Fibroblast of lung (primary cell): ENCODE data around the gene BMP6. TPM values are rescaled to one million over a fixed set of nuclear protein-coding genes. Genes with fewer than 3 reads are reported as not detected.

ENCODE experiments used
- DNase-seq, 2 donors: peaks; one replicate each; pipeline versions ENCODE4 v3.0.0 to v3.0.0-alpha.2; 2010; ENCODE audit warnings: low read depth in 2 of 2
- H2AFZ ChIP-seq: 2 replicates; pipeline ENCODE4 v1.5.1; 2012; ENCODE audit warnings: low read length, control low read depth, inconsistent platforms
- H3K27ac ChIP-seq: 2 replicates; pipeline ENCODE4 v1.5.1; 2011; ENCODE audit warnings: low read length, control low read depth; ENCODE audit not compliant: insufficient read depth
- H3K27me3 ChIP-seq: 2 replicates; pipeline ENCODE4 v1.5.1; 2011; ENCODE audit warnings: mild to moderate bottlenecking, low read length; ENCODE audit not compliant: control insufficient read depth, insufficient read depth
- H3K36me3 ChIP-seq: 2 replicates; pipeline ENCODE4 v1.5.1; 2011; ENCODE audit warnings: low read length; ENCODE audit not compliant: control insufficient read depth, insufficient read depth
- H3K4me1 ChIP-seq: 2 replicates; pipeline ENCODE4 v1.5.1; 2011; ENCODE audit warnings: low read length; ENCODE audit not compliant: control insufficient read depth, insufficient read depth; ENCODE audit errors: extremely low read depth
- H3K4me2 ChIP-seq: 2 replicates; pipeline ENCODE4 v1.5.1; 2011; ENCODE audit warnings: low read length, control low read depth; ENCODE audit not compliant: insufficient read depth; ENCODE audit errors: extremely low read depth
- H3K4me3 ChIP-seq, 4 experiments: fragments of 200-600 bp in 1 of 4; sonication (generic) in 1 of 4; replicated peaks in 1 of 4; 2 replicates each; pipeline ENCODE4 v1.5.1; 2011 to 2016; ENCODE audit warnings: low read length in 4 of 4, low read depth in 3 of 4, mild to moderate bottlenecking in 3 of 4, control low read depth in 2 of 4, inconsistent platforms in 1 of 4, mixed read lengths in 1 of 4; ENCODE audit not compliant: insufficient read depth in 1 of 4; ENCODE audit errors: control extremely low read depth in 1 of 4
- H3K79me2 ChIP-seq: 2 replicates; pipeline ENCODE4 v1.5.1; 2012; ENCODE audit warnings: mild to moderate bottlenecking, low read length, inconsistent platforms; ENCODE audit not compliant: control insufficient read depth, insufficient read depth
- H3K9ac ChIP-seq: 2 replicates; pipeline ENCODE4 v1.5.1; 2011; ENCODE audit warnings: mild to moderate bottlenecking, low read length, control low read depth; ENCODE audit not compliant: insufficient read depth
- H3K9me3 ChIP-seq: 2 replicates; pipeline ENCODE4 v1.5.1; 2012; ENCODE audit warnings: low read depth, low read length; ENCODE audit not compliant: control insufficient read depth, insufficient read depth
- H4K20me1 ChIP-seq: 2 replicates; pipeline ENCODE4 v1.5.1; 2011; ENCODE audit warnings: low read length; ENCODE audit not compliant: control insufficient read depth, insufficient read depth; ENCODE audit errors: extremely low read depth
- EZH2 ChIP-seq: IDR thresholded peaks from 2 replicates; pipeline ENCODE4 v1.5.1; 2012; ENCODE audit warnings: low read length, control low read depth, mild to moderate bottlenecking; ENCODE audit errors: missing control alignments
- polyA plus RNA-seq, 2 donors: library from polyadenylated mRNA; depleted of rRNA in 1 of 2; stranded (reverse) in 1 of 2; unstranded in 1 of 2; fragments of >200 nt; gene quantifications; 2 replicates each; pipeline ENCODE4 v1.2.1, GENCODE V29; 2011 to 2012; ENCODE audit warnings: missing spikeins in 1 of 2
- total RNA-seq: library from RNA; depleted of rRNA; stranded (reverse); fragments of >200 nt; gene quantifications from 2 replicates; pipeline ENCODE4 v1.2.1, GENCODE V29; 2014
- TF ChIP-seq, protein P1 (sequence below), 2 donors: IDR thresholded peaks in 1 of 2; conservative IDR thresholded peaks in 1 of 2; 1 replicate in 1 of 2; 2 replicates in 1 of 2; pipeline ENCODE4 v1.5.1; 2011 to 2012; ENCODE audit warnings: low read length in 2 of 2, control low read depth in 1 of 2, inconsistent platforms in 1 of 2, low read depth in 1 of 2, mild to moderate bottlenecking in 1 of 2

The BMP6 gene
- total and polyA plus RNA-seq, 2 donors (not counting 1 experiment from before 2014, with no cell fraction given), result under 0.01 to 0.20 TPM

DNA sequence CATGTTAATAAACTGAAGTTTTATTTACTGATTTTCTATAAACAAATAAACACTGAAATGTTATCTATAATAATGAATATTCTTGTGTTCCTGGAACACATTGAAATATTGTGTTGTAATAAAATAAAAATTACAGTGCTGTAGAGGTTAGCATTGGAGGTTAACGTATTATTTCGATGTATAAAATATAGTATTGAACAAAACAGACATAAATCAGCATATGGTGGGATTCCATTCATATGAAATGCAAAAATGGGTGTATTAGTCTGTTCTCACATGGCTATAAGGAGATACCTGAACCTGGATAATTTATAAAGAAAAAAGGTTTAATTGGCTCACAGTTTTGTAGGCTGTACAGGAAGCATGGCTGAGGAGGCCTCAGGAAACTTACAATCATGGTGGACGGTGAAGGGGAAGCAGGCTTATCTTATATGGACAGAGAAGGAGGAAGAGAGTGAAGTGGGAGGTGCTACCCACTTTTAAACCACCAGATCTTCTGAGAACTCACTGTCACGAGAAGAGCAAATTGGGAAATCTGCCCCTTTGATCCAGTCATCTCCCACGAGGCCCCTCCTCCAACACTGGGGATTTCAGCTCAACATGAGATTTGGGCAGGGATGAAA is 24.6 kb upstream of the BMP6 start:
- Histone ChIP-seq H3K9me3 (no peaks in the 10 kb centered on the region), H3K36me3 (no peaks in the 10 kb centered on the region), H2AFZ (no peak overlapping the region), H3K4me3 (no peak overlapping the region), H3K27ac (no peak overlapping the region), H3K79me2 (no peaks in the 10 kb centered on the region), H3K4me1 (peaks cover 2% of the 10 kb centered on the region), H3K27me3 (no peaks in the 10 kb centered on the region), H4K20me1 (no peaks in the 10 kb centered on the region), H3K4me2 (no peak overlapping the region), H3K9ac (no peak overlapping the region)
- TF ChIP-seq, protein P1, sequence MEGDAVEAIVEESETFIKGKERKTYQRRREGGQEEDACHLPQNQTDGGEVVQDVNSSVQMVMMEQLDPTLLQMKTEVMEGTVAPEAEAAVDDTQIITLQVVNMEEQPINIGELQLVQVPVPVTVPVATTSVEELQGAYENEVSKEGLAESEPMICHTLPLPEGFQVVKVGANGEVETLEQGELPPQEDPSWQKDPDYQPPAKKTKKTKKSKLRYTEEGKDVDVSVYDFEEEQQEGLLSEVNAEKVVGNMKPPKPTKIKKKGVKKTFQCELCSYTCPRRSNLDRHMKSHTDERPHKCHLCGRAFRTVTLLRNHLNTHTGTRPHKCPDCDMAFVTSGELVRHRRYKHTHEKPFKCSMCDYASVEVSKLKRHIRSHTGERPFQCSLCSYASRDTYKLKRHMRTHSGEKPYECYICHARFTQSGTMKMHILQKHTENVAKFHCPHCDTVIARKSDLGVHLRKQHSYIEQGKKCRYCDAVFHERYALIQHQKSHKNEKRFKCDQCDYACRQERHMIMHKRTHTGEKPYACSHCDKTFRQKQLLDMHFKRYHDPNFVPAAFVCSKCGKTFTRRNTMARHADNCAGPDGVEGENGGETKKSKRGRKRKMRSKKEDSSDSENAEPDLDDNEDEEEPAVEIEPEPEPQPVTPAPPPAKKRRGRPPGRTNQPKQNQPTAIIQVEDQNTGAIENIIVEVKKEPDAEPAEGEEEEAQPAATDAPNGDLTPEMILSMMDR (conservative IDR thresholded peaks at IDR 0.05 in 1 of 2, IDR thresholded peaks at IDR 0.05 in 1 of 2; ENCODE audit: low read depth in 1 of 2, low read length in 2 of 2), result no peak
- TF ChIP-seq EZH2, result no peak
- no peak for DNase-seq

DNA sequence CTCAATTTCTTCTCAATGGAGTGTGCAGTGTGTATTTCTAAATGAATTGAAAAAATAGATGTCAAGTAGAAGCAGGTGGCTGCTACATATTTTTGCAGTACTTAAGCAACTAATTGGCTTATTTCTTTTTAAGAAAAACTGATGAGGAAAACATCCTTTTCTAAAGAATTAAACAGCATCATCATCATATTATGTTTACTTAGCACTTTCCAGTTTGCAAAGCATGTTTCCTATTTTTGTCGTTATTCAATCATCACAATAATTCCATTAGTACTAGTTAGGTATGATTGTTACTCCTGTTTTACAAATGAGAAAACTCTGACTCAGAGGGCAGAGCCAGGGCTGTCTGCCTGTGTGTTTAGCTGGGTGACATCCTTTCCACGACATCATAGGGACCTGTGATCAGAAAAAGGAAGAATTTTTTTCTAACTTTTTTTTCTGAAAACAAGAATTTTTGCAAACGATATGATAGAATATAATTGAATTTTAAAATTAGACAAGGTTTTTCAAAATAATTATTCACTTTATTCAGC is 22.7 kb upstream of the BMP6 start:
- no peak for DNase-seq
- Histone ChIP-seq H3K79me2 (no peaks in the 10 kb centered on the region), H3K4me2 (no peak overlapping the region), H3K9me3 (no peaks in the 10 kb centered on the region), H3K36me3 (no peaks in the 10 kb centered on the region), H3K9ac (no peak overlapping the region), H3K27me3 (no peaks in the 10 kb centered on the region), H3K4me3 (no peak overlapping the region), H4K20me1 (no peaks in the 10 kb centered on the region), H3K4me1 (no peaks in the 10 kb centered on the region), H2AFZ (no peak overlapping the region), H3K27ac (no peak overlapping the region)
- no peak for TF ChIP-seq EZH2
- TF ChIP-seq, protein P1 (conservative IDR thresholded peaks at IDR 0.05 in 1 of 2, IDR thresholded peaks at IDR 0.05 in 1 of 2; ENCODE audit: low read depth in 1 of 2, low read length in 2 of 2), result no peak

DNA sequence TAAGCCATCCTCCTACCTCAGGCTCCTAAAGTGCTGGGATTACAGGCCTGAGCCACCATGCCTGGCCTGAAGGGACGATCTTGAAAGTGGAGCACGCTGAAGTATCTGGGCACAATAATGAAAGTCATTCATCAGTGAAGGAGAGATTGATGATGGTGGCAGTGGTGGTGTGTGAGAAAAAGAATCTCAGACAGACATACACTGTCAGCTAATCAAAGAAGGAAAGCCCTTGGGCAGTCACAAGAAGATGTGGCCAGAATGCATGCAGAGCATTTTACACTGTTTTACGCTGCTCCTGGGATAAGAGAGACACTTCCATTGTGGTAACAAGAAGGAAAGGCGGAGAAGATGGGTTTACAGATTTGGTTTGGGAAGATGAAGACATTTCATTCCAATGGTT is 20.4 kb upstream of the BMP6 start:
- Histone ChIP-seq H4K20me1 (no peaks in the 10 kb centered on the region), H2AFZ (no peak overlapping the region), H3K9ac (no peak overlapping the region), H3K36me3 (no peaks in the 10 kb centered on the region), H3K79me2 (no peaks in the 10 kb centered on the region), H3K27ac (no peak overlapping the region), H3K4me2 (no peak overlapping the region), H3K27me3 (no peaks in the 10 kb centered on the region), H3K4me1 (no peaks in the 10 kb centered on the region), H3K9me3 (no peaks in the 10 kb centered on the region), H3K4me3 (no peak overlapping the region)
- TF ChIP-seq EZH2, result no peak
- TF ChIP-seq, protein P1 (conservative IDR thresholded peaks at IDR 0.05 in 1 of 2, IDR thresholded peaks at IDR 0.05 in 1 of 2; ENCODE audit: low read depth in 1 of 2, low read length in 2 of 2), result no peak
- no peak for DNase-seq
